ENCODE data around the gene TIMP3.

GRCh38 chr22:32901925-32902324, 100.4 kb downstream of the TIMP3 start:
- TF ChIP-seq POLR2A (IDR thresholded peaks at IDR 0.05; ENCODE audit: low read depth, low read length) (no peak), CTCF (conservative IDR thresholded peaks at IDR 0.05; ENCODE audit: low read depth, low read length) (no peak), MAFK (IDR thresholded peaks at IDR 0.05; ENCODE audit: low read depth, low read length) (no peak), RFX5 (IDR thresholded peaks at IDR 0.05; ENCODE audit: low read depth, low read length) (no peak), MXI1 (IDR thresholded peaks at IDR 0.05; ENCODE audit: borderline replicate concordance, low read depth, low read length) (no peak), MAZ (IDR thresholded peaks at IDR 0.05; ENCODE audit: borderline replicate concordance, low read depth, low read length) (no peak), ELK1 (IDR thresholded peaks at IDR 0.05; ENCODE audit: borderline replicate concordance, low read depth, low read length) (no peak), RCOR1 (IDR thresholded peaks at IDR 0.05; ENCODE audit: insufficient replicate concordance, low read length) (no peak), USF2 (IDR thresholded peaks at IDR 0.05; ENCODE audit: low read depth, low read length) (no peak)

Measured in IMR-90 (cell line).